OCI-LY1 (cell line): ENCODE results near the gene MAP2K2.

Experiments used
- CTCF ChIP-seq: fragments of 200-600 bp; sonication (generic), shearing (Covaris generic); IDR thresholded peaks from 2 replicates; pipeline ENCODE4 v1.5.1; 2017; ENCODE audit warnings: mild to moderate bottlenecking, antibody characterized with exemption, low read length, moderate library complexity, mixed read lengths
- EZH2 ChIP-seq: fragments of 200-600 bp; sonication (generic), shearing (Covaris generic); IDR thresholded peaks from 2 replicates; pipeline ENCODE4 v1.8.0; 2017; ENCODE audit warnings: borderline replicate concordance, mixed run types, mild to moderate bottlenecking, antibody characterized with exemption, low read length, moderate library complexity, mixed read lengths

GRCh38 chr19:4043966-4044715 lies 79.8 kb downstream of the MAP2K2 start:
- TF ChIP-seq CTCF: no peak
- no peak for TF ChIP-seq EZH2
